Activated B cell treated with CpG ODN at 0.5 μM for 24 hours (primary cell): ENCODE results near the gene HJV. TPM values are rescaled to one million over a fixed set of nuclear protein-coding genes. Genes with fewer than 3 reads are reported as not detected.

ENCODE experiments used
- ATAC-seq: fragments of 200-7000 bp; cut with Tn5 transposase; one replicate; pipeline ENCODE4 v1.10.0; 2021; ENCODE audit warnings: low read depth, mild to moderate bottlenecking, moderate library complexity
- CTCF ChIA-PET: fragments of 350-600 bp; sonication (Branson Sonifier 250); formaldehyde crosslinking; loops from one replicate; lab custom pipeline; 2021; ENCODE audit warnings: antibody characterized with exemption; lab: Charles Lee
- POLR2A ChIA-PET: fragments of 350-600 bp; sonication (Branson Sonifier 250); formaldehyde crosslinking; loops from one replicate; lab custom pipeline; 2021; ENCODE audit warnings: antibody characterized with exemption; lab: Charles Lee
- DNase-seq: peaks from one replicate; pipeline ENCODE4 v3.0.0; 2022
- H3K27ac Mint-ChIP-seq: one replicate; pipeline ENCODE4 v1.8.0; 2020; ENCODE audit warnings: mixed read lengths
- H3K27me3 Mint-ChIP-seq: one replicate; pipeline ENCODE4 v1.8.0; 2021; ENCODE audit warnings: mixed read lengths
- H3K36me3 Mint-ChIP-seq: one replicate; pipeline ENCODE4 v1.8.0; 2021; ENCODE audit warnings: low read depth, mixed read lengths
- H3K4me1 Mint-ChIP-seq: one replicate; pipeline ENCODE4 v1.8.0; 2021; ENCODE audit warnings: mixed read lengths
- H3K4me3 Mint-ChIP-seq: one replicate; pipeline ENCODE4 v1.8.0; 2020; ENCODE audit warnings: mild to moderate bottlenecking, mixed read lengths
- H3K9me3 Mint-ChIP-seq: one replicate; pipeline ENCODE4 v1.8.0; 2020; ENCODE audit warnings: mixed read lengths
- intact Hi-C: fragments of 100-400 bp; cut with micrococcal nuclease; formaldehyde crosslinking; loops from one replicate; pipeline ENCODE4 v1.15.1; 2024
- total RNA-seq: library from RNA; stranded (reverse); gene quantifications from 2 replicates; pipeline ENCODE4 v1.2.3, GENCODE V29; 2022
- TF ChIP-seq, protein P1 (sequence below): fragments of 200-600 bp; IDR thresholded peaks from one replicate; pipeline ENCODE4 v1.8.0; 2022; ENCODE audit warnings: antibody characterized with exemption, mild to moderate bottlenecking

The HJV gene
- total RNA-seq, 1 donor from 2014 or later: not detected

DNA sequence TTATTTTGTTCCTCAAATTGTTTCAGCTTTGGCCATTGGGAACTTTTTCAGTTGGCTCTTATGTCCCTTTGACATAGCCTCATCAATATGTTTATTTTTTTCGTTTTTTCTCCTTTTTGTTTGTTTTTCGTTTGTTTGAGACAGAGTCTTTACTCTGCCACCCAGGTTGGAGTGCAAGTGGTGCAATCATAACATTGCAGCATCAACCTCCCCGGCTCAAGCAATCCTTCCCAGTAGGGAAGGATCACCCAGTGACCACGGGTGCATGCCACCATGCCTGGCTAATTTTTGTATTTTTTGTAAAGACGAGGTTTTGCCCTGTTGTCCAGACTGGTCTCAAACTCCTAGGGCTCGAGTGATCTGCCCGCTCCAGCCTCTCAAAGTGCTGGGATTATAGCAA lies 49.0 kb downstream of the HJV start:
- Mint-ChIP-seq H3K27ac (no peak overlapping the region), H3K27me3 (no peaks in the 10 kb centered on the region), H3K4me3 (no peak overlapping the region), H3K36me3 (peaks cover 16% of the 10 kb centered on the region), H3K4me1 (peaks cover 10% of the 10 kb centered on the region), H3K9me3 (peaks cover under 1% of the 10 kb centered on the region)
- DNase-seq (no peak), ATAC-seq (no peak)
- intact Hi-C loops: no loop called here
- POLR2A ChIA-PET: interaction anchor here (1.3 to 1.6 kb wide), 3 partner anchors 8 to 45 kb away, joined by 3 to 6 read pairs (median 4); partner anchors contain the start of genes ANKRD34A, LIX1L, POLR3GL and RBM8A
- TF ChIP-seq, protein P1, sequence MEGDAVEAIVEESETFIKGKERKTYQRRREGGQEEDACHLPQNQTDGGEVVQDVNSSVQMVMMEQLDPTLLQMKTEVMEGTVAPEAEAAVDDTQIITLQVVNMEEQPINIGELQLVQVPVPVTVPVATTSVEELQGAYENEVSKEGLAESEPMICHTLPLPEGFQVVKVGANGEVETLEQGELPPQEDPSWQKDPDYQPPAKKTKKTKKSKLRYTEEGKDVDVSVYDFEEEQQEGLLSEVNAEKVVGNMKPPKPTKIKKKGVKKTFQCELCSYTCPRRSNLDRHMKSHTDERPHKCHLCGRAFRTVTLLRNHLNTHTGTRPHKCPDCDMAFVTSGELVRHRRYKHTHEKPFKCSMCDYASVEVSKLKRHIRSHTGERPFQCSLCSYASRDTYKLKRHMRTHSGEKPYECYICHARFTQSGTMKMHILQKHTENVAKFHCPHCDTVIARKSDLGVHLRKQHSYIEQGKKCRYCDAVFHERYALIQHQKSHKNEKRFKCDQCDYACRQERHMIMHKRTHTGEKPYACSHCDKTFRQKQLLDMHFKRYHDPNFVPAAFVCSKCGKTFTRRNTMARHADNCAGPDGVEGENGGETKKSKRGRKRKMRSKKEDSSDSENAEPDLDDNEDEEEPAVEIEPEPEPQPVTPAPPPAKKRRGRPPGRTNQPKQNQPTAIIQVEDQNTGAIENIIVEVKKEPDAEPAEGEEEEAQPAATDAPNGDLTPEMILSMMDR: no peak
- CTCF ChIA-PET: interaction anchor here (0.8 kb wide), 1 partner anchor 61 kb away, joined by 3 read pairs; no protein-coding TSS in a partner anchor

Other genes starting within 250 kb of the HJV start
- gene RNF115, start 197.6 kb downstream of the HJV start, total RNA-seq: 15.3 and 19.7 TPM in 2 replicates
- 43.7 and 51.2 TPM in 2 replicates for gene POLR3C, start 197.5 kb downstream of the HJV start, total RNA-seq
- gene NUDT17, start 176.1 kb downstream of the HJV start, total RNA-seq: 2.9 and 5.4 TPM in 2 replicates
- 29.0 and 30.9 TPM in 2 replicates for gene PIAS3, start 162.7 kb downstream of the HJV start, total RNA-seq
- not detected in 2 replicates for gene ANKRD35, start 135.9 kb downstream of the HJV start, total RNA-seq
- 2.7 and 3.7 TPM in 2 replicates for gene ITGA10, start 111.7 kb downstream of the HJV start, total RNA-seq
- gene PEX11B, start 103.0 kb downstream of the HJV start, total RNA-seq: 42.7 and 47.7 TPM in 2 replicates
- 178 and 201 TPM in 2 replicates for gene RBM8A, start 94.3 kb downstream of the HJV start, total RNA-seq
- 30.1 and 31.7 TPM in 2 replicates for gene LIX1L, start 63.7 kb downstream of the HJV start, total RNA-seq
- gene ANKRD34A, start 57.2 kb downstream of the HJV start, total RNA-seq: 1.4 and 2.4 TPM in 2 replicates
- 22.7 and 23.7 TPM in 2 replicates for gene POLR3GL, start 57.0 kb downstream of the HJV start, total RNA-seq
- gene TXNIP, start 25.2 kb downstream of the HJV start, total RNA-seq: 300 and 306 TPM in 2 replicates
- gene NBPF10, start 123.1 kb upstream of the HJV start, total RNA-seq: 6.8 and 7.3 TPM in 2 replicates
- 75.4 and 91.3 TPM in 2 replicates for gene NOTCH2NLA, start 207.3 kb upstream of the HJV start, total RNA-seq